NCI-H526 (cell line): ENCODE measurements around the gene NANS.
"Not testable (repeated sequence)": the region's sequence is repeated elsewhere in the genome, so short reads cannot be mapped to it uniquely, and the experiment has no call there.

Experiments
- DNase-seq, 2 experiments: peaks; one replicate each; lab custom pipeline; 2025; lab: John Stamatoyannopoulos, UW

The NANS gene

DNA sequence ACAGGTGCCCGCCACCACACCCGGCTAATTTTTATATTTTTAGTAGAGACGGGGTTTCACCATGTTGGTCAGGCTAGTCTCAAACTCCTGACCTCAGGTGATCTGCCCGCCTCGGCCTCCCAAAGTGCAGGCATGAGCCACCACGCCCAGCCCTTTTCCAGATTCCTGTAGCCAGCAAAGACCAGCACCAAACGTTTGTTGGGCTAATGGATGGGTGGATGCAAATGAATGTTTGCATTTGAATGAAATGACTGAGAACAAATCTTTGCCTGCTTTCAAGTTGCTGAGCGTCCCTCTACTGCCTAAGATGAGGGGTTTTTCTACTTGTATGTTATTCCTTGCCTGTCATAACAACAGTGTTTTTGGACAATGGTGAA lies 20.0 kb downstream of the NANS start:
- DNase-seq, result peak; percentile 27 to 34

DNA sequence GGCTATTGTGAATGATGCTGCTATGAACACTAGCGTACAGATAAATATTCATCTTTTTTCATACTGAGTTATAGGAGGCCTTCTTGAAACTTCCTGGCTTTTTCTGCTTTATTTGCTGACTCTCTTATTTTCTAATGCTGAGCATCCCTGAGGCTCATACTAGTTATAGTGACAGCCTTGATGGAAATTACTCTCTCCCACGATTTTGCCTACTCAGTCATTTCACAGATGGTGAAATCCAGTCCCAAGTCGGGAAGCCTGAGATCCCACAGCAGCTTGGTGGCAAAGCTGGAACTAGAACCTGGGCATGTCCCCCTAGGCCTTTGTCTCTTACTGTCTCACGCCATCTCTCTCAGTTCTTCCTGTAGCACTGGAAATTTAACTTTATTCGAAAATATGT lies 22.4 kb downstream of the NANS start:
- no peak for DNase-seq

DNA sequence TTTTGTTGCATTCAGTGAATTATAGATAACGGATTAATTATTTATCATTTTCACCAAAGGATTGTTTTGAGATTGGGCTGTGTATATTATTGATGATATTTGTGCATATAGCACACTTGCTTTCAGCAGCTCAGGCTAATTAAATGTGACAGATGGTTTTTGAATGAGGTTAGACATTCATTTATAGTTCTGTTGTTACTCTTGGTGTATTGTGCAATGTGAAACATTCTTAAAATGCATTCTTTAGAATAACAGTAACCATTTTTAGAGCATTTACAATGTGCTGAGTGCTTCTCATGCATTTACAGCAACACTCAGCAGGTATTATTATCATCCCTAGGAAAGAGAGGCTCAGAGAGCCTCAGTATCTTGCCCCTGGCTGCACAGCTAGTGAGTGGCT lies 23.8 kb downstream of the NANS start:
- no peak for DNase-seq

DNA sequence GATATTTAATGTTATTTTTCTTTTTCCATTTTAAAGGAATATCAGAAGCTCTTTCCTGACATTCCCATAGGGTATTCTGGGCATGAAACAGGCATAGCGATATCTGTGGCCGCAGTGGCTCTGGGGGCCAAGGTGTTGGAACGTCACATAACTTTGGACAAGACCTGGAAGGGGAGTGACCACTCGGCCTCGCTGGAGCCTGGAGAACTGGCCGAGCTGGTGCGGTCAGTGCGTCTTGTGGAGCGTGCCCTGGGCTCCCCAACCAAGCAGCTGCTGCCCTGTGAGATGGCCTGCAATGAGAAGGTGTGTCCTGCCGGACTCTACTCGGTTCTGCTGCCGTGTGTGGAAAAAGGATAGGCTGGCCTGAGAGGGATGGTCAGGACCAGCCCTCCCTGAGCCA lies 24.2 kb downstream of the NANS start:
- DNase-seq, result no peak

DNA sequence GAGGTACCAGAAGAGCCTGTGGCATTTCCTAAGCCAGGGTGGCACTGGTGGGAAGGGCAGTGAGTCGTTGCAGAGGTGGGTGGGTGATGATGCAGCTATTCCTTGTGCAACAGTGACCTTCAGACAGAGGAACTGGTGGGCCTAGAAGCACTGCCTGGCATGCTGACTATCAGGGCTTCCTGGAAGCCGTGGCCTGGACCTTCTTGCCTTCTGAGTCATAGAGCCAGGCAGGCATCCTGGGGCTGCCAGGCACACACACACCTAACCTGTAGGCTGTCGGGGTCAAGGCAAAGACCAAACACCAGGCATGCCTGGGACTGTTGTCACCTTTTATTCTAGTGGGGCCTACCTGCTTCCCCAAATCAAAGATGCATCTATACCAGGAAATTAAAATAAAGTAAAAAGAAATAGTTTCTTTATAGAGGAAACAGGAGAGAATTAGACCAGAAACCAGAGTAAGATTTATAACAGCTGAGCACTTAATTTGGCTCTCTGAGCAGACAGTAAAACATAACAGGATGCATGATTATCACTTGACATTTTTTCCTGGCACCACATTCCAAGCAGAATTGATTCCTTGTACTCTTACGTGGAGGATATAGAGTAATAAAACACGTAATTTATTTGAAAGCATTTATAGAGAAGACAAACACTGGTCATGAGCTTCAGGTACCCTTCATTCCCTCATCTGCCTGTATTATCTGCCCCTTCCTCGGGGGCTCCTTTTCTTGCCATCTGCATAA lies 25.1 kb downstream of the NANS start:
- no peak for DNase-seq

DNA sequence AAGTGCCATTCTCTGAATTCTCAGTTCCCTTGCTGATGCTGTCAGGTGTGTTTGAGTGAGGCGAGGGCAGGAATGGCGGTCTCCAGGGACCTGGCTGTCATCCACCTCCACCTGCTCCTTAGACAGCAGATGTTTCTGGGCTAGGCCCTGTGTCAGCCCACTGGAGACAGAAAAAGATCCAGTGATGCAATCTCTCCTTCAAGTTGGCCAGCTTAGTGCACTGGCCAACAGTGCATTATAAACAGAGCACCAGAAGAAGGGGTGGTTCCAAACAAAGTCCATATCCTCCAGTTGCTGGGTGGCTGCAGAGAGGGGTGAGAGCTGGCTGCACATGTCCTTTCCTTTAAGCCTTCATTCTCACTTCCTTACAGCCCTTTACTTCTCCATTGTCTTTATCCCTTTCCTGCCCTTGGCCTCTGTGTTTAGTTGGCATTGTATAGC lies 26.5 kb downstream of the NANS start:
- no peak for DNase-seq

DNA sequence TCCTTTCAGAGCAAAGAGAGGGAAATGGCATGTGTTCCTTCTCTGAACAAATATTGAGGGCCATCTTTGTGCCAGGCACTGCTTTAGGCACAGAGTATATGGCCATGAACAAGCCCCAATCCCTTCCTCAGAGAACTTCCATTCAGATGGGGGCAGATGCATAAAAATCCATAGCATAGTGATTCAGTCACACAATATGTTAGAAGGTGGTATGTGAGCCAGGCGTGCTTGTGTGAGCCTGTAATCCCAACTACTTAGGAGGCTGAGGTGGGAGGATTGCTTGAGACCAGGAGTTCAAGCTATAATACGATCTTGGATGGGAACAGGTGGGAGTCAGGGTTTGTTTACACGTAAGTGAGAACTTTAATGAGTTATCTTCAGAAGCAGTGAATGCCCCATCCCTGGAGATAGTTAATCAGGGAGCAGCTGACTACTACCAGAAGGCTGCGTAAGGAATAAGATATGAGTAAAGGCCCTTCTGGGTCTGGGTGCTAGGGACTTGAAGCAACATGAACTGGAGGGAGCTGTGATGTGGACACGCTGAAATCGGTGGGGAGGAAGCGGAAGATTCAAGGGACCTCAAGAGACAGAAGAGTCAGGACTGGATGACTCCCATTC lies 27.1 kb downstream of the NANS start:
- DNase-seq, result no peak

DNA sequence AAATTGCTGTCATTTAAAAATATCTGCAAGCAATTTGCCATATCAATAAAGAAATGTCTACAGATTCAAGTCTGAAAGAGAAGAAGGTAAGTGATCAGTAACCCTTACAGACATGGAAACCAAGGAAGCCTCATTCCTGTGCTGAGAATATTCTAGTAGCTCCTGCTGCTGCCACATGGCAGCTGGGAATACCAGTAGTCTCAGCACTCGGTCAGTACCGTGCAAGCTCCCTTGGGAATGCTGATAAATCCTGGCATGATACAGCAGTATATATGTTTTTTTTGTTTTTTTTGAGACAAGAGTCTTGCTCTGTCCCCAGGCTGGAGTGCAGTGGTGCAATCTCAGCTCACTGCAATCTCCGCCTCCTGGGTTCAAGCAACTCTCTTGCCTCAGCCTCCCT lies 27.9 kb downstream of the NANS start:
- no peak for DNase-seq

DNA sequence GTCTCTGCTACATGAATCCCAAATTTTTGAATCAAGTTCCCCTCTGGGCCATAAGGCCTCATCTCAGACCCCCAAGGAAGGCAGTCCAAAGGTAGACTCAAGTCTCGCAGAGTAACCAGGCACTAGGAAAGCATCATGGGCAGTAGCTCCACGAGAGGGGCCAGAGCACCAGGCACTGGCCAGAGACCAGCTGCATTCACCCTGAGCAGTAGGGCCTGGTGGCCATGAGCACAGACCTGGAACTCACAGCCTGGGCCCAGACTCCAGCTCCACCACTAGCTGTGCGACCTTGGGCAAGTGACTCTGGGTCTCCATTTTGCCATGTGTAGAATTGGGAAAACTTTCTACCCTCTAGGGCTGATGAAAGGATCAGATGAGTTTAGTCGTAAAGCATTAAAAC lies 28.5 kb downstream of the NANS start:
- DNase-seq, result no peak

DNA sequence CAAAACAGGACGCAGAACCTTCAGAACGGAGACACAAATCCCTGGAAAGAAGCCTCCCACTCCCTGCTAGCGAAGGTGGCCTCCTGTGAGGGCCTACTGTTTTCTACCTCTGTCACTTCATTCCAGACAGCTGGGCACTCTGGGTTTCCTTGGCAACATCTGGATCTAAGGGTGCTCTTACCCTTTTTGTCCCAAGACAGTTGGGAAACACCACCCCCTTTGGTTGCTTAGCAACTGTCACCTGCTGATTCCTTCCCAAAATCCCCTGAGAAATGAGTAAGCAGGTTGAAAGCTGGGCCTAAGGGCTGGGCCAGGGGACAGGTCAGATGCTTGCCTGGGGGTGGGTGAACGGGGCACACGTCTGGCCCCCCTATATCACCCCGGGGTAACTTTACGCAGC lies 29.4 kb downstream of the NANS start:
- DNase-seq, result no peak

DNA sequence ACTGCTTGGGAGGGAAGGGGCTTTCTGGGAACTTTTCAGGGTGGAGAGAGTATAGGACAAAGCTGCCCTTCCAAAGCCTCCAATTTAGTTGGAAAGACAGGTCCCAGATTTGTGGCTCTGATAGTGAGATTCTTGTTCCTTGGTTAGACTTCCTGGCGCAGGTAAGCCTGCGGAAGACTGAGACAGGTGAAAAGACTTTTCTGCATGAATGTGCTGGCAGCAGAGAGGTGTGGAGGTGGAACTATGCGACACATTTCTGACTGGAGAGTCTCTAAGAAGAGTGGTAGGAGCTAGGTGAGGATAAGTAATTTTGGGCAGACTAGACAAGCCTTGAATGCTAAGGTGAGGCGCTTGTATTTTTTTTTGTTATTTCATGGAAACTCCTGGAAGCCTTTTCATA lies 29.9 kb downstream of the NANS start:
- no peak for DNase-seq

DNA sequence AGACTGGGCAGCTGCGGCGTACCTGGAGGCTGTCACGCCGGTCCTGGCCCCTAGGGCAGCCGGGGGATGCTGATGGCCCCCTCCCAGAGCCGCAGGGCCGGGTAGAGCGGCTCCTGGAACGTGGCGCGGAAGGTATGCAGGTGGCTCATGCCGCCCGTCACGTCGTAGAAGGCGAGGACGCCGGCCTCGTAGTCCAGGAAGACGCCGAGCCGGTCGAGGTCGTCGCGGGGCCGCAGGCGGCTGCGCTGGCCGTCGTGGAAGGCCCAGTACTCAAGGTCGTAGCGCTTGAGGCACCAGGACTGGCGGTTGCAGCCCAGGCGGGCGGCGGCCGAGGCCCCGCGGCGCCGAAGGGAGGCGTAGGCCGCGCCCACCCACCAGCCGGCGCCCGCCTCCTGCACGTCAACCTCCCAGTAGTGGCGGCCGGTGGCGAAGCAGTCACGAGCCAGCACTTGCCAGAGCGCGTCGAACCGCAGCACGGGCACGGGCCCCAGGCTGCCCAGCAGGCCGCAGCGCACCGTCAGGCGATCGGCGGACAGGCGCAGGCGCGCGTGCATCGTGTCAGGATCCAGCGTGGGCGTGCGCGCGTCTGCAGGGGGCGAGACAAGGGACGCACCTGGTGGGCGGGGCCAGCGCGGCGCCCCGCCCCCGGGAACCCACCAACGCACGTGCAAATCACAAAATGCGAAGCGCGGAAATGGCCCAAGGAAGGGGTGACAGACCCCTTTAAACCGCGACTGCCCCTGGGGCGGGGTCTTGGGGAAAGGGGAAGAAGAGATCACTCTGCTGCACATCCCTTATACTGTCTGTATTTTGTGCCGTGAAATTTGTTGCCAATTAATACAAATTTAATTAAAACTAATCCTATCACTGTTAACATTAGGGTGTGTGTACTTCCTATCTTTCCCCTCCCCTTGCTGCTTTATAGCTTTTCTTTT lies 31.2 kb downstream of the NANS start:
- peak in 1 of 2 experiments; percentile 63 for DNase-seq

DNA sequence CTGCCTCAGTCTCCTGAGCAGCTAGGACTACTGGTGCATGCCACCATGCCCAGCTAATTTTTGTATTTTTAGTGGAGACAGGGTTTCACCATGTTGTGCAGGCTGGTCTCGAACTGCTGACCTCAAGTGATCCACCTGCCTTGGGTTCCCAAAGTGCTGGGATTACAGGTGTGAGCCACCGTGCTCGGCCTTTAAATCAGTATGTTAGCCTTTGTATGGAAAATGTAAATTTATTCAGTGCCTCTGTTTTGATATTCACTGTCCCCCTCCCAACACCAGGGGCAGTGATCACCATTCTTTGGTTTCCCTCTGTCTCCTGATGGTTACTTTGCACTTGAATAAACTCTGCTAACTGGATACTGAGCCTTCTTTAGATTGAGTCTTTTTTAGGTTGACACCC lies 34.1 kb downstream of the NANS start:
- not testable (repeated sequence) for DNase-seq

DNA sequence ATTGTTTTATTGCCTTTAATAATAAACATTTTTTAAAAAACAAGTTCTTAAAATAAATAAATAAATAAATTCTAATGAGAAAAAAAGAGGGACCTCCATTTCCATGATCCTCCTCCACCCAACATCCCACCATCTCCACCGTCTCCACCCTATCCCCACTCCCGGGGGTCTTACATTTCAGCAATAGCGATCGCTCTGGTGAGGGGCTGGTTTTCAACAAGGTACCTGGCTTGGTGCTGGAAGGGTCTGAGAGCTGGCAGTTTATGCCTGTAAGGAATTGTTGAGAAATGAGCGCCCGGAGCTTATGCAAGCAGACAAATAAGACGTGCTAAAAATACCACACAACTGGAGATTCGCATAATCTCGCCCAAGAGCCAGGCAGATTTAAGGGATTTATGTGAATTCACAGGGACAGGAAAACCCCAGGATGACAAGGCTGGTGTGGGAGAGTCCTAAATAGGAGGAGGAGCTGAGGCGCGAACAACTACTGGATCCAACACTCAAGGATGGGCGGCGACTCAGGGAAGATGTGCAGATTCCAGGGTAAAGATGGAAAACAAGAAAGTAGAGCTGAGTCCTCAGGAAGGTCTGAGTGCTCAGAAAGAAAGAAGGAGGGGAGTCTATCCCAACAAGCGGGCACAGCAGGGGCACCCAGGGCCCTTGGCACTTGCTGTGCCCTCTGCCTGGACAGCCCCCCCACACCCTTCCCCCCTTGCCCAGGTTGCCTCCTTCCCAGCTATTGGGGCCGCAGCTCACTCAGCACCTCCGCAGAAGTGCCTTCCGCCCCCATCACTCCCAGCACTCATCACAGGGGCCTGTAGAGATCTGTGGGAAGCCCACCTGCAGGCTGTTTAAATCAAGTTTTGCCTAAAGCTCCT lies 35.4 kb downstream of the NANS start:
- DNase-seq, result no peak

DNA sequence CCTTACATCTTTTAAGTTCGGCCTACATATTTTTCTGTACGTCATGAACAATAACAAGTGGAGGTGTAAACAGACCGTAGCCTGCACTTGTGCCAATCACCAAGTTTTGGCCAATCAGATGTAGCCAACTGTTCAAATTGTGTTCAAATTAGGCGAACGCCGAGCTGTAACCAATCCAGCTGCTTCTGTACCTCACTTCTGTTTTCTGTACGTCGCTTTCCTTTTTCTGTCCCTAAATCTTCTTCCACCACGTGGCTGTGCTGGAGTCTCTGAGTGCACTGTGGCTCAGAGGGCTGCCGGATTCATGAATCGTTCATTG lies 36.0 kb downstream of the NANS start:
- no peak for DNase-seq

DNA sequence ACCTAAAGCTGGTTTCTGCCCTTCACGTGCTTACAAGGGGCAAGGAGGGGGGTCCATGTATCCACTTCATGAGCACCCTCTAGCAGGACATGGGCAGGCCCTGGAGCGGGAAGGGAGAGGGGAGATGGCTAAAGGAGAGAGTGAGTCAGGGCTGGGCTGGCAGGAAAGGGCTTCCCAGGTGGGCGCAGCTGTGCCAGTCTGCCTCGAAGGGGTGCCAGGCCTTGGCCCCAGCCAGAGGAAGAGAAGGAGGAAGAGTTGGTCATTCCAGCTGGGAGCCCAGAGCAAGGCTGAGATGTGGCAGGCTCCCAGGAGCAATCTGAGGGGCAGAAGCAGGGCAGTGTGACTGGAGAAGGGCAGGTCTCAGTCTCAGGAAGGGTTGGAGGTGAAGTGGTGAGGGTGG lies 37.8 kb downstream of the NANS start:
- no peak for DNase-seq

DNA sequence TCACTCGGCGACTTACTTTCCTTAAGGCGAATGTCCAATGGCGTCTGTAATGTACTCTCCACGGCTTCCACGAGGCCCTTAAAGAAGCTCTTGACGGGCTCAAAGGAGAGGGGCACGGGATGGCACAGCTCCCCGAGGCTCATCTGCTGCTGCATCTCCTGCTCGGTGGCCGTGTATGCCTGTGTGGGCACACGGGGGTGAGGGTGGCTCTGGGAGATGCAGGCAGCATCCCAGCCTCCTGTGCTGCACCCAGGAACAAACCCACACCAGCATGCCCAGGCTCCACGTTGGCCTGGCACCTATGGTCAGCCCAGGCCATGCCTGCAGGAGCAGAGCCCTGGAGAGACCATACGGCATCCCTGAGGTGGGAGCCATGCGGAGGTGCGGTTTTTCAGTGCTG lies 38.3 kb downstream of the NANS start:
- DNase-seq, result no peak

DNA sequence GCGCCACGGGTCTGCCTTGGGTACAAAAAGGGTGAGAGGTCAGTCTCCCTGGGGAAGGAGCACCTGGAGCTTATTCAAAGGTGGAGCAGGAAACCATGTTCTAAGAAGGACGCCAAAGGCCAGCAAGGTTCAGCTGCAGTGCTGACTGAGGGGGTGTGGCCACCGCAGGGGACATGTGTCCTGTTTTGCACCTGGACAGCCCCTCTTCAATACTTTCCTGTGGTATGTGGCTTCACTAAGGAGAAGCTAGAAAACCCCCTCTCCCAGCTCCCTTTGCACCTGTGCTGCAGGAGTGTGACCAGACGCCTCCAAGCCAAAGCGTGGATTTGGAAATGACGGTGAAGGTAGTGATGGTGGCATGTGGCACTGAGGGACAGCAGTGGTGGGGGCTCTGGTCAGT lies 38.9 kb downstream of the NANS start:
- DNase-seq, result no peak

DNA sequence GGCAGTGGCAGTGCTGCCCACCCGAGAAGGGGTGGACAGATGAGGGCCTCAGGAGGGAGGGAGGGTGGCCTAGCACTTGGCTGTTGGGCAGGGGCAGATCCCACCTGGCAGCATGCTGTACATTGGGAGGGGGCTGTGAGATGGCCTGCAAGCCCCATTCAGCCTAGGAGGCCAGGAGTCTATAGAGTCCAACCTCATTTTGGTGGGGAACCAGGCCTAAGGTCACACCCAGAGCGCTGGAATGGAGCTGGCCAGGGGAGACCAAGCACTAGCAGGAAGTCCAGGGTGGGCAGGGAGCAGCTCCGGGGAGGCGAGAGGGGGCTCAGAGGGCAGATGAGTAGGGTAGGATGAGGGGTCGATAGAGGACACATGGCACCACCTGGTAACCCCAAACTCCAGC lies 39.6 kb downstream of the NANS start:
- DNase-seq, result no peak

DNA sequence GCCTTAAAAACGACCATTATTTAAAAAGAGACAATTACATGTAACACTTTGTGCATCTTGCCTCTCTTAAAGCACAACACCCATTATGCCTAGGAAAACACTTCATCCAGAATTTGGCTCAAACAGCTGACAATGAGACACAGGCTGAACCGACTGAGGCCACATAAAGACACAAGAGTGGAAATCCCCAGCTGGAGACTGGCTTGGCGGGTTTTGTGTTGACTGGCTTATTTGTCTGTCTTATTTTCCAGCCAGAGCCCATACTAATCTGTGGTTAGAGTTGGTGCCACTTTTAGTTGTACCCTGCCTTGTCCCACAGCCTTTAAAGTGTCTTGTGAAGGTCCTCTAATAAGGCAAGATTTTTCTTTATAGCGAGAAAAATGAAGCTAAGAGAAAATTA lies 41.3 kb downstream of the NANS start:
- no peak for DNase-seq

DNA sequence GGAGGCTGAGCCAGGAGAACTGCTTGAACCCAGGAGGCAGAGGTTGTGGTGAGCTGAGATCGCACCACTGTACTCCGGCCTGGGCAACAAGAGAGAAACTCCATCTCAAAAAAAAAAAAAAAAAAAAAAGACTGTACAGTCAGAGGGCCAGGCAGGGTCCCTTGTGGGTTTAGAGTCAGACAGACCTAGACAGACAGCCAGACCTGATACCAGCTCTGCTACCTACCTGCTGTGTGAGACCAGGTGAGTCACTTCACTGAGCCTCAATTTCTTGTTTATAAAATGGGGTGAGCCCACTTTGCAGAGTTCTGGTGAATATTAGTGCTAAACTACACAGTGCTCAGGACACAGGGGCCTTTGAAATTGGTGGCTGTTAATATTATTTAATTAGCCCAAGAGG lies 42.8 kb downstream of the NANS start:
- no peak for DNase-seq

DNA sequence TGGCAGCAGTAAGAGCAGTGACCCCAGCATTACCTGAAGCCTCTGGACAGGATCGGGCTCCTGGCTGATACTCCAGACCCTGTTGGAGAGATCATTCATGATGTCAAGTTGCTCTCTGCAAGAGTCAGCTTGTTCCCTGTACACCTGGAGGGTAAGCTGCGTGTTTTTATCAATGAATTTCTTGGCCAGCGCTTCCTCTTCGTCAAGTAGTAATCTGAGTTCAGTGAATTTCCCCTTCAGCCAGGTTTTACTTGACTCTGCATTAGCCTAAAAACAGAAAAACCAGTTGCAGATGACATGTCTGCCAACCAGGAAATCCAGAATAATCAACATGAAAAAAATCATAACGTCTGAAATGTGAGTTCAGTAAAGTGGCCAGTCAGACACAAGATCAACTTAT lies 43.4 kb downstream of the NANS start:
- DNase-seq, result no peak
